GM18526 (cell line): ENCODE measurements around the gene FAM222A.

Experiments
- POLR2A ChIP-seq: IDR thresholded peaks from 3 replicates; pipeline ENCODE4 v1.6.1; 2011; ENCODE audit not compliant: insufficient read length; ENCODE audit errors: extremely low read depth

FAM222A gene

DNA sequence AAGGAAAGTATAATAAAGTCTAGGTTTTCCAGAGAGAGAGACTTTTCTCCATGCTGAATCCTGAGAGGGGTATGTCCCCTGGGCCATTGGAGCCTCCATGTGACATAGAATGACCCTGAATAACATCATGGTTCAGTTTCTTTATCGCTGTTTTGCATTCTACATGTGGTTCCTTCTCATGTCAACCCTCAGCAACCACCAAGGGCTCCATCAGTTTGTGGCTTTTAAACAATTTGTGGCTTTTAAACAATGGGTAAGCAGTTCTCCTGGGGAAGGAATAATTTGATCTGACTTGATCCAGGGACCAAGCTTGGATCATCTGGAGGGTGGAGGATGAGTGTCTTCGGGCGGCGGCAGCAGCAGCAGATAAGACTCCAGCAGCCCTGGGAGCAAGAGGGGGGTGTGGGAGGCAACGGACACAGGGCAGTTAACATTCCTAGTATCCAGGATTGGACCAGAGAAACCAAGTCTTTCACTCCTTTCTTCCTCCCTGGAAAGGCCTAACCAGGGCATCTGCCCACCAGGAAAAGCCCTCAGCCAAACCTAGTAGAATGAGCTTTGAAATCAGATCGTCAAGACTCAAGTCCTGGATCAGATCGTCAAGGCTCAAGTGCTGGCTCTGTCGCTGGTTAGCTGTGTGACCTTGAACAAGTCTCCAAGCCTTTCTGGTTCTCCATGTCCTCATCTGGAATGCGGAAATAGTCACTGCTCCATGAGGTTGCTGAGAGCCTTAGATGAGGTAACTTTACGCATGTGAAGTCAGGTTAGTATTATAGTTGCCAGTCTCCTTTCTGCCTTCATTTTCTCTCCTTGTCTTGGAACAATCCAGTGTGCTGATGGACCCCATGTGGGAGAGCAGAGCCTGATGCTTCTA is 27.8 kb upstream of the FAM222A start:
- TF ChIP-seq POLR2A = no peak

DNA sequence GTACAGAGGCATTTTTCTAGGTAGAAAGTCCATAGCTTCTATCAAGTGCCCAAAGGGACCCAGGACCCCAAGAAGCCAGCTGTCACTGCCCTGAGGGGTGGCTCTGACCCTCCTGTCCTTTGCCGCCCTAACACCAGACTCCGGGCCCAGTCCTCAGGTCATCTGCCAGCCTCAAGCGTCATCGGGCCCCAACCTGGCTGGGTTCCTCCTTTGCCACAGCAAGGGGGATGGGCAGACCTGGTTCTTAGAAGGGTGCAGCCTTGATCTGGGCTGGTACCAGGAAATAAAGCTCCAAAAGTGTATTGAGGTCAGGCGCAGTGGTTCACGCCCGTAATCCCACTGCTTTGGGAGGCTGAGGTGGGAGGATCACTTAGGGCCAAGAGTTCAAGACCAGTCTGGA is 27.1 kb upstream of the FAM222A start:
- no peak for TF ChIP-seq POLR2A

DNA sequence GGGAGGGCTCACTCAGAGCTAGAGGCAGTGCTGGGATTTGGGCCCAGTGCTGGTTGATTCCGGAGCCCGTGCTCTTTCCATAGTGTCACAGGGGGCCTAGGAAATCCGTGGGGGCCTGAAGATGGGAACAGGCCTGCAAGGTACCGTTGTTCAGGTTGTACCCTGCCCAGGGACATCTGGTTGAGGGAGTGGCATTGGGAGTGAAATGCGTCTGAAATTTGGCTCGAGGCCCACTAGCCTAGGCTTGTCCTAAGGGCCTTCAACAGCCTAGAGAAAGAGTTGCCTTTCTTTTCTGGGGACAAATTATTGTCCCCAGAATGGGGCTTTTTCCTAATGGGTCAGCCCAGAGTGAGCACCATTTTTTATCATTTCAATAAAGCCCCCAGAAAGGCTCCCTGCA is 26.4 kb upstream of the FAM222A start:
- no peak for TF ChIP-seq POLR2A

DNA sequence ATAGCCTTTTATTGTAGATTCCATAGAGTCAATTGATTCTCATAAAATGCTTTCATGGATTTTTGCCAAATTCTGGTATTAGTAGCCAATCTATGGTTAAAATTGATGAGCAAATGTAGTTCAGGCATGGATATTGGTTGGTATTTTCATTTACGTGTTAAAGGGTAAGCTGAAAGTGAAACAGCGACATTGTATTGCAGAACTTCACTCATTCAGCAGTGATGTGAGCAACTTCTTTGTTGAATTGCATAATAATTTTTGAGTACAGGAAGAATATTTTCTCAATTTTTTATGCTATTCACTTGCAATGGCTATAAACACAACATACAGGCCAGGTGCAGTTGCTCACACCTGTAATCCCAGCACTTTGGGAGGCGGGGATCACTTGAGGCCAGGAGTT is 24.2 kb upstream of the FAM222A start:
- no peak for TF ChIP-seq POLR2A

DNA sequence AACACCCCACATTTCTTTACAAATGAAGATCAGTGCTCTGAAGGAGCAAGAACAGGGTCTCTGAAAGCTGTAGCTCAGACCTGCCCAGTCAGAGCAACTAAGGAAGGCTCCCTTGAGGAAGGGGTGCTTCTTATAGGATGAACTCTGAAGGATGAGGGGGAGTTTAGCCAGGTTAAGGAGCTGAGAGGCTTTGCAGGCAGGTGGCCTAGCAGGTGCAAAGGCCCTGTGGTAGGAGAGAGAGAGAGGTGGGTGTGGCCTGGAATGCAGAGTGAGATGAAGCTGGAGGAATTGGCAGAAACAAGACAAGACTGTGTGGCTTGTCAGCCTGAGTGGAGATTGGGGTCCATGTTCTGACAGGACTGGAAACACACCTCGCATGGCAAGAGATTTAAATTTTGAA is 20.5 kb upstream of the FAM222A start:
- no peak for TF ChIP-seq POLR2A

DNA sequence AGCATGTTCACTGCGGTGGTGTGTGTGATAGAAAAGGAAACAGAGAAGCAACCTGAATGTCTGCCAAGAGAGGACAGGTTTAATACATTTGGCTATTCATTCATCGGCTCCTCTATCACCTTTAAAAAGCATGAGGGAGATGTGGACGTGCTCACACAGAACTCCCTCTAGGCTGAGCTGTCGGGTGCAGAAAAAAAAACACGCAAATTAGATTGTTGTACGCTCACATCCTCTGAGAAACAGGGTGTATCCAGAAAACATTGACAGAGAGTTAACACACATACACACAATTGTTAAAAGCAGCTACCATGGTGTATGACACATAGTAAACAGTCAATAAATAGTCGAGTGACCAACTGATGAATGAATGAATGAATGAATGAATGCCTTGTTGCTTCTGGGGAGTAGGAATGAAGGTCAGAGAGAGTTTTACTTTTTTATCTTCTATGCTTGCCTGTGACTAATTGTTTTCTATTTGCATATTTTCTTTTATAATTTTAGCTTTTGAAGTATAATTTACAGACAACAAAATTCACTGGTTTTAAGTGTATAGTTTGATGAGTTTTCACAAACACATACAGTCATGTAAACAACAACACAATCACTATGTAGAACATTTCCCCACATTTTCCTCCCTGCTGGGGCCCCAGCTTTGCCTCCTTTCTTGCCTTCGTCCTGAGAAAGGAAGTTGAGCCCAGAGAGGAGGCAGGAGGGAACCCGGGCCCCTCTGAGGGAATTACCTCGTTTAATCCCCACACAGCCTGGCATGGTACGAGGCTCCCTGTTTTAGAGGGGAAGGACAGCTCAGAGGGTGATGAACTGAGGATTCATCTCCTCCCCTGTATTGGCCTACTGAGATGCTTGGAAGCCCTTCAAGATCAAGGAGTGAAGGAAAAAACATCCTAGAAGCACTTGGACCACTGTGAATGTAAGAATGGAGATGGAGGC is 19.7 kb upstream of the FAM222A start:
- TF ChIP-seq POLR2A = no peak

DNA sequence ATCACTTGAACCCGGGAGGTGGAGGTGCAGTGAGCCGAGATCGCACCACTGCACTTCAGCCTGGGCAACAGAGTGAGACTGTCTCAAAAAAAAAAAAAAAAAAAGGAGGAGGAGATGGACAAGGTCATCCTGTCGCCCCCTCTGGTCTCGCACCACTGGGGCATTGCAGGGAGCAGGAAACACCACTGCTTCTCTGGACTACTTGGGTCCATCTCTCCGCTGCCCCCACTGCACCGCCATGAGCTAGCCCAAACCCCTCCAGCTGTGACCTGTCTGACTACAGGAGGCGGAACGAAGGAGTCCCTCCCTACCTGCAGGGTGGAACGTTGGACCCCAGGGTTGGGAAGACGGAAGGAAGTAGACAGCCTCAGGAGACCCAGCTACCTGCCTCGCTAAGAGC is 18.2 kb upstream of the FAM222A start:
- no peak for TF ChIP-seq POLR2A

DNA sequence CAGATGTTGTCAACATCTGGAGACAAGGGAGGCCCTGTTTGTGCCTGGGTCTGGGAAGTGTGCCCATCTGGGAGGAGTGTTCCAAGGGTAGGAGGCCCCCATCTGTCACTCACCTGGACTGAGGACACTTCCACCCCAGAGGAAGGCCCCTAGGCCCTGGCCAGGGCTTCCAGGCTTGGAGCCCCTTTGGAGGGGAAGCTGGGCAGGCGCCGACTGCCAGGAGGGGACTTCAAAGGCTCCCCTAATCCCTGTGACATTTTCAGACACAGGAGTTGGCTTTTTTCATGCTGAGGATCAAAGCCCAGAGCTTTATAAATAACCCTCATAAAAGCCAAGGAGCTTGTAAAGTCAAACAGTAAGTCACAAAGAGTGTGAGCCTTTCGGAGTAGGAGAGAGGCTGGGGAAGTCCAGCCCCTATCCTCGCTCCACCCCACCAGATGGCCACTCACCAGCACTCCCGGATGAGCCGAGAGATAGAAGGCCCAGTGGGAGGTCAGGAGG is 17.6 kb upstream of the FAM222A start:
- no peak for TF ChIP-seq POLR2A

DNA sequence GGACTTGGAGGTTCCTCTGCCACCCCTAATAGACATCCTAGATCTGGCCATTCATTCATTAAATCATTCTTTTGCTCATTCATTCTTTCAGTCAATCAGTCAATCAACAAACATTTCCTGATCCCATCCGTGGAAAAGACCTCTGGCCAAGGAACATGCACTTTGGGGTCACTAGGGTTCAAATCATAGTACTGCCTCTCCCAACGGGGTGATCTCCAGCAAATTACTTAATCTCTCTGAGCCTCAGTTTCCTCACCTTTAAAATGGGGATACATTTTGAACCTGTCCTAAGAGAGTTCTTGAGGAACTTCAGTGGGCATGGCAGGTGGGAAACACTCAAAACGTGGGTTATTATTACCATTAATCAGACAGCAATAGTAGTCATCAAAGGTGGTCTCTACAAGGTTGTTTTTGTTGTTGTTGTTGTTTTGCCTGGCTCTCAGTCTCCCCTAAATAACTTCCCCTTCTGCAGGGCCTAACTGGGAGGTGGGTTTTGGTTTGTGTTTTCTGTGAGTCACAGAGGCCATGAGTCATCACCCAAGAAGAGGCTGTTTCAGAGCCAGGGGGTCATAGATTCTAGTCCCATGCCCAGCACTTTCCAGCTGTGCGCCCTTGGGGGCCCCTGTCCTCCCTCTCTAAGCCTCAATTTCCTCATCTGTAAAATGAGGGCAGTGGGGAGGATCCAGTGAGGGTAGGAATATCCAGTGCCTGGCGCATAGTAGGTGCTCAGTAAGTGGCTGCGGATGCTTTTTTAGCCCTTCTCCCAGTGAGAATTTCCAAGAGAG is 16.9 kb upstream of the FAM222A start:
- no peak for TF ChIP-seq POLR2A

DNA sequence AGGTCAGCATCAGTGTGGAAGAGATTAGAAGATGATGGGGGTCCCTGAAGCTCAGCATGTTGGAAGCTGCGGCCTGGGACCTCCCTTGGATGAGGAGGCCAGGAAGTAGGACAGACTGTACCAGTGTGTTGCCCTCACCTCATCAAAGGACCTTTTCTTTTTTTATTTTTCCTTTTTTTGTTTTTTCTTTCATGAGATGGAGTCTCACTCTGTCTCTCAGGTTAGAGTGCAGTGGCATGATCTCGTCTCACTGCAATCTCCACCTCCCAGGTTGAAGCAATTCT is 16.4 kb upstream of the FAM222A start:
- TF ChIP-seq POLR2A = no peak

DNA sequence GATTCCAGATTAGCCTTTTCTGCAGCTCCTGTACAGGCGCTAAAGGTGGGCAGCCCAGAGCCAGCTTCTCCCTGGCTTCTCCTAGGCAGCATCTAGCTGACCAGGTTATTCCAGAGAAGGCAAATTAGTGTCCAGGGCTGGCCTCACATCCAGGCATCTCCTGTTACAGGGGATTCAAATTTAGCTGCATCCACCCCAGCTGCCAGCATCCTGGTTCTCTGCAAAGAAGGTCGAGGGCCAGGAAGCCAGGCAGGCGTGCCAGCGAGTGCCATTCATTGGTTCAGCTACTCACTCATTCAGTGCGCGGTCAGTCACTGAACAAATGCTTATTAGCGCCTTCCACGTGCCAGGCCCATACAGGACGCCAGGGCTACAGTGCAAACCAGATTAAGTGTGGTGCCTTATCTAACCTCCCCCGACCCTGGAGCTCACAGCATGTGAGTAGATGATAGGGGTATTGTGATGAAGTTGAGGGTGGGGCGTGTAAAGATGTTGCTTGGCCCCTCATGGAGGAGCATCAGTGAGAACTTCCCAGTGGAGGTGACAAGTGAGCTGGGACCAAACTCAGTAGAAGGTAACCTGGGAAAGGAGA is 15.7 kb upstream of the FAM222A start:
- no peak for TF ChIP-seq POLR2A

DNA sequence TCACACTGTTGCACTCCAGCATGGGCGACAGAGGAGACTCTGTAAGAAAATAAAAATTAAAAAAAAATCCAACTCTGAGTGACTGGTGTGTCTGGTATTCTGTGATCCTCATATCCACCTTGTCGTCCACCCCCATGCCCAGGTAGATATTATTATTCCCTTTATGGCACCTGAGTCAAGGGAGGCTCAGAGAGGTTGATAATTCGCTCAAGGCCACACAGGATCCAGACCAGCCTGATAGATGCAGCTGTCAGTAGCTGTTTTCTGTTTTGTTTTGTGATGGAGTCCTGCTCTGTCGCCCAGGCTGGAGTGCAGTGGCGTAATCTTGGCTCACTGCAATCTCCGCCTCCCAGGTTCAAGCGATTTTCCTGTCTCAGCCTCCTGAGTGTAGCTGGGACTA is 14.8 kb upstream of the FAM222A start:
- no peak for TF ChIP-seq POLR2A

DNA sequence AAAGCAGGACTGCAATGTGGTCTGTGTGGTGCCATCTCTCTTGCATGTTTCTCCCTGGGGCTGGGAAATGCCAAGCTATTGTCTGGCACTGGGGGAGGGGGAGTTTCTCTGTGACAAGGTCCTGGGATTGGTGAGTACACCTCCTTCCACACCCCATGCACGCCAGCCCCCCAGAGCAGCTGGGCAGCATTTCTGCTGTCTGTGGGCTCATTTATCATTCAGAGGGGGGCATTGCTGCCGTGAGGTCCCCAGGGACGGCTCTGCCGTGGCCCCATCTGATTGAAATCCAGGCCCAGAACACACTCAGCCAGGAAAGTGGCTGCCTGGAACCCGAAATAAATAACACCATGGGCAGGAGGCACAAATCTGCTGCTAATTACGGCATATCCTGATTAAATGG is 12.6 kb upstream of the FAM222A start:
- no peak for TF ChIP-seq POLR2A

DNA sequence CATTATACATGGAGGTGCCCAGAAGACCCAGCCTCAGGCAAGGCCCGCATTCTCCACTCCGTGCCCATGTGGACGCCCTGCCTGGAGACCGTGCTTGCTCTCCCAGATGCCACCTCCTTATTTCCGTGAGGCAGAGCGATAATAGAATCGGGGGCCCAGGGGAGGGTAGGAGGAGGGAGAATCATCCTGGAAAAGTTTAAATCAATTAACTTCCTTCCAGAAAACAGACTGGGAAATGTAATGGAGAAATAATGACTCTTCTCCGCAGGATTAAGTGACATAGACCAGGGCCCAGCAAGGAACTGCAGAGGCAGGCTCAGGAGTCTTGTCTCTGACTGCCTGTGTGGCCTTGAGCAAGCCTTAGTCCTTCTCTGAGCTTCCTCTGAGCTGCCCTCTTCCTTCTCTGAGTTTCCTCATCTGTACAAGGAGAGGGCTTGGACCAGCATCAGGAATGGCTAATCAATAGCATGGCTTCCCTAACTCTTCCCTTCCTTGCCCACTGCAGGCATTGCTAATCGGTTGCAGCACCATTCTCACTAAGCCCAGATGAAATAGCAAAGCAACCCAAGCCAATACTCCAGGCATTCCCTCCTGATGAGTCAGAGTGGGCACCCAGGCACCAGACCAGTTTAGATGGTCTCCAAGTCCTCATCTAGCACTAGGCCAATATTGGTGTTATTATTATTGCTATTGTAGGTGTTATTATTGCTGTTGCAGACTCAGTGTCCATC is 11.3 kb upstream of the FAM222A start:
- no peak for TF ChIP-seq POLR2A
